AG04450 (cell line): ENCODE results near the gene FNBP1. TPM values are rescaled to one million over a fixed set of nuclear protein-coding genes. Genes with fewer than 3 reads are reported as not detected.

Experiments
- polyA plus RNA-seq: library from polyadenylated mRNA; depleted of rRNA; stranded (reverse); fragments of >200 nt; gene quantifications from 2 replicates; pipeline ENCODE4 v1.2.3, GENCODE V29; 2011; rRNA removed
- small RNA-seq: library from RNA; depleted of rRNA; stranded (forward); fragments of <200 nt; gene quantifications from one replicate; pipeline ENCODE3, GENCODE V24; 2012; ENCODE audit warnings: low read depth; ENCODE audit not compliant: insufficient read length

FNBP1 gene
- polyA plus RNA-seq, 1 experiment = 22.3 TPM

Small RNAs within 50 kb of the gene (small RNA-seq; reads per million reads assigned to genes)
- not detected for gene MIR6855

Other genes starting within 250 kb of the FNBP1 start
- 26.3 and 31.0 TPM in 2 replicates for gene TOR1B, start 240.0 kb downstream of the FNBP1 start, polyA plus RNA-seq
- 72.0 and 78.5 TPM in 2 replicates for gene TOR1A, start 219.1 kb downstream of the FNBP1 start, polyA plus RNA-seq
- gene C9orf78, start 207.9 kb downstream of the FNBP1 start, polyA plus RNA-seq = 51.4 and 66.8 TPM in 2 replicates
- 10.3 and 13.2 TPM in 2 replicates for gene USP20, start 207.7 kb downstream of the FNBP1 start, polyA plus RNA-seq
- 39.3 and 45.1 TPM in 2 replicates for gene GPR107, start 10.7 kb upstream of the FNBP1 start, polyA plus RNA-seq
- 68.3 and 69.9 TPM in 2 replicates for gene NCS1, start 129.2 kb upstream of the FNBP1 start, polyA plus RNA-seq
- under 0.01 and 0.01 TPM in 2 replicates for gene HMCN2, start 222.6 kb upstream of the FNBP1 start, polyA plus RNA-seq